NCI-H774 (cell line): Measurements from ENCODE around the gene COL15A1.

Experiments used
- DNase-seq: peaks from one replicate; lab custom pipeline; 2025; lab: John Stamatoyannopoulos, UW

COL15A1 gene

GRCh38 chr9:98916660-98917059 lies 27.0 kb upstream of the COL15A1 start:
- DNase-seq, result no peak

- no peak for DNase-seq
Observed at GRCh38 chr9:98917746-98918487, 25.8 kb upstream of the COL15A1 start.

- no peak for DNase-seq
Observed at GRCh38 chr9:98921732-98922131, 22.0 kb upstream of the COL15A1 start.

- DNase-seq, result no peak
Observed at GRCh38 chr9:98922721-98923435, 20.8 kb upstream of the COL15A1 start.

- no peak for DNase-seq
Observed at GRCh38 chr9:98923451-98924123, 20.1 kb upstream of the COL15A1 start.

- DNase-seq, result no peak
Observed at GRCh38 chr9:98924946-98925820, 18.5 kb upstream of the COL15A1 start.

GRCh38 chr9:98925956-98926355 lies 17.8 kb upstream of the COL15A1 start:
- DNase-seq, result no peak

GRCh38 chr9:98927724-98928123 lies 16.0 kb upstream of the COL15A1 start:
- no peak for DNase-seq

- no peak for DNase-seq
Observed at GRCh38 chr9:98929071-98929470, 14.6 kb upstream of the COL15A1 start.

- DNase-seq, result no peak
Observed at GRCh38 chr9:98929895-98930341, 13.8 kb upstream of the COL15A1 start.

GRCh38 chr9:98930792-98931191 lies 12.9 kb upstream of the COL15A1 start:
- DNase-seq, result no peak

GRCh38 chr9:98931600-98932389 lies 11.9 kb upstream of the COL15A1 start:
- DNase-seq, result no peak

- DNase-seq, result no peak
Observed at GRCh38 chr9:98933185-98933584, 10.5 kb upstream of the COL15A1 start.

GRCh38 chr9:98933890-98934289 lies 9.8 kb upstream of the COL15A1 start:
- DNase-seq, result no peak

- no peak for DNase-seq
Observed at GRCh38 chr9:98935071-98935505, 8.6 kb upstream of the COL15A1 start.

- DNase-seq, result no peak
Observed at GRCh38 chr9:98940276-98940675, 3.4 kb upstream of the COL15A1 start.

- DNase-seq, result no peak
Observed at GRCh38 chr9:98941946-98942523, 1.7 kb upstream of the COL15A1 start.

GRCh38 chr9:98942906-98943681 lies 613 bp upstream of the COL15A1 start:
- no peak for DNase-seq

- no peak for DNase-seq
Observed at GRCh38 chr9:98944057-98944733, 488 bp downstream of the COL15A1 start.
